ENCODE results near the gene CDT1. TPM values are rescaled to one million over a fixed set of nuclear protein-coding genes. Genes with fewer than 3 reads are reported as not detected.

The CDT1 gene
- total RNA-seq, 3 donors from 2014 or later: 1.3 to 3.3 (median 3.2) TPM

DNA sequence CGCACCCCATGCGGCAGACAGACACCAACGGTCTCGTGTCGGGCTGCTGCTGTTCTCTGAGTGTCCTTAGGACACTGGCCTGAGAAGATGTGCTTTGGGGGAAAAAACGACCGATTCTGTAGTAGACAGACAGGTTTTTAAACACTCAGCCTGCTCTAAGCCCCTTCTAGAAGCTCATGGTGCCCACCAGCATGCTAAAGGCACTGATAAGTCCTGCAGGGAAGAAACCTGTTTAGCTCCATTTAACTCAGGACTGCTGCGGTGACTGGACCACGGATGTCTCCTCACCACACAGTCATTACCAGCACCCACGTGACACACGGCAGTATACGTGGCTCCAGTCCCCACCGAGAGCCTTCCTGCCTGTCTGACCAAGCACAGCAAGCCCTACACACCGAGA lies 27.2 kb downstream of the CDT1 start:
- Histone ChIP-seq H3K36me3 (no peaks in the 10 kb centered on the region), H3K27ac (no peak overlapping the region), H3K27me3 (no peaks in the 10 kb centered on the region), H3K4me3 (no peak overlapping the region), H3K9me3 (no peaks in the 10 kb centered on the region), H3K4me1 (no peaks in the 10 kb centered on the region)
- TF ChIP-seq POLR2A (IDR thresholded peaks at IDR 0.05): no peak
- no peak for TF ChIP-seq POLR2AphosphoS5 (IDR thresholded peaks at IDR 0.05)
- TF ChIP-seq, protein P1, sequence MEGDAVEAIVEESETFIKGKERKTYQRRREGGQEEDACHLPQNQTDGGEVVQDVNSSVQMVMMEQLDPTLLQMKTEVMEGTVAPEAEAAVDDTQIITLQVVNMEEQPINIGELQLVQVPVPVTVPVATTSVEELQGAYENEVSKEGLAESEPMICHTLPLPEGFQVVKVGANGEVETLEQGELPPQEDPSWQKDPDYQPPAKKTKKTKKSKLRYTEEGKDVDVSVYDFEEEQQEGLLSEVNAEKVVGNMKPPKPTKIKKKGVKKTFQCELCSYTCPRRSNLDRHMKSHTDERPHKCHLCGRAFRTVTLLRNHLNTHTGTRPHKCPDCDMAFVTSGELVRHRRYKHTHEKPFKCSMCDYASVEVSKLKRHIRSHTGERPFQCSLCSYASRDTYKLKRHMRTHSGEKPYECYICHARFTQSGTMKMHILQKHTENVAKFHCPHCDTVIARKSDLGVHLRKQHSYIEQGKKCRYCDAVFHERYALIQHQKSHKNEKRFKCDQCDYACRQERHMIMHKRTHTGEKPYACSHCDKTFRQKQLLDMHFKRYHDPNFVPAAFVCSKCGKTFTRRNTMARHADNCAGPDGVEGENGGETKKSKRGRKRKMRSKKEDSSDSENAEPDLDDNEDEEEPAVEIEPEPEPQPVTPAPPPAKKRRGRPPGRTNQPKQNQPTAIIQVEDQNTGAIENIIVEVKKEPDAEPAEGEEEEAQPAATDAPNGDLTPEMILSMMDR (IDR thresholded peaks at IDR 0.05): no peak
- intact Hi-C loops (cut with DNase I; ENCODE audit: low total_unique reads): no loop called here
- no peak for DNase-seq (ENCODE audit: low spot score in 2 of 2)

DNA sequence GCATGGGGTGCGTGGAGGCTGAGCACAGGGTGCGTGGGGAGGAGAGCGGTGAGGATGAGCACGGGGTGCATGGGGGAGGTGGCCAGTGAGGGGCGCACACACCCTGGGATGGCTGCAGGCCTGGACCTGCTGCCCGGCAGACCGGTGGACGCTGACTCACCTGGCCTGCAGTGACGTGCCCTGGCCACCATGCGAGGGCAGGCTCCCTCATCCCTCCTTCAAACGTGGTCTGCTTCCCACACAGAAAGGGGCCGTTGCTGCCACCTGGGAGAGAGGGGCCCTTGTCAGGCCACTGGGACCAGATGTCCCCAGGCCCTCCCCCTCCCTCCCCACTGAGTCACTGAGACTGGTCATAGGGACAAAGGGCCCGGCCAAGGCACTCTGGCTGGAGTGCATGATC lies 28.2 kb downstream of the CDT1 start:
- intact Hi-C loops (cut with DNase I; ENCODE audit: low total_unique reads): no loop called here
- H3K4me3 ChIP-seq: no peak overlapping the region
- H3K9me3 ChIP-seq: no peaks in the 10 kb centered on the region
- no peaks in the 10 kb centered on the region for H3K36me3 ChIP-seq
- no peak for DNase-seq (ENCODE audit: low spot score in 2 of 2)
- H3K27ac ChIP-seq: no peak overlapping the region
- H3K27me3 ChIP-seq: no peaks in the 10 kb centered on the region
- H3K4me1 ChIP-seq: no peaks in the 10 kb centered on the region
- TF ChIP-seq, protein P1 (IDR thresholded peaks at IDR 0.05): no peak
- no peak for TF ChIP-seq POLR2AphosphoS5 (IDR thresholded peaks at IDR 0.05)
- TF ChIP-seq POLR2A (IDR thresholded peaks at IDR 0.05): no peak

DNA sequence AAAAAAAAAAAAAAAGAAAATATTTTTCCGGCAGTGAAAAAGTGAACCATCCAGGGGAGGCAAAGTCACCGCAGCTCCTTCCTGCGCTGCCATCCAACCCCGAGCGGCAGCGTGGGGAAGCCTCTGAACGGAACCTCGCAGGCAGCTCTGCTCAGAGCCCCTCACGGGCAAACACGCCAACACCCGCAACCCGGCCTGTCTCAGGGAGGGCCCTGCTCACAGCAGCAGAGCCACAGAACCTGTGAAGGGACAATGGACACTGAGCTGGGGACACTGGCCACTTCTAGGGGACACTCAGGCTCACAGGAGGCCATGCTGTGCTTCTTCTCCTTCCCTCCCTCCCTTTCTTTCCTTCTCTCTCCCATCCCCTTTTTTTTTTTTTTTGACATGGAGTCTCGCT lies 29.5 kb downstream of the CDT1 start:
- no peaks in the 10 kb centered on the region for H3K27me3 ChIP-seq
- H3K27ac ChIP-seq: no peak overlapping the region
- H3K4me3 ChIP-seq: no peak overlapping the region
- TF ChIP-seq POLR2AphosphoS5 (IDR thresholded peaks at IDR 0.05) (no peak), POLR2A (IDR thresholded peaks at IDR 0.05) (no peak)
- TF ChIP-seq, protein P1 (IDR thresholded peaks at IDR 0.05): no peak
- no peaks in the 10 kb centered on the region for H3K9me3 ChIP-seq
- H3K4me1 ChIP-seq: no peaks in the 10 kb centered on the region
- no peak for DNase-seq (ENCODE audit: low spot score in 2 of 2)
- H3K36me3 ChIP-seq: no peaks in the 10 kb centered on the region
- intact Hi-C loops (cut with DNase I; ENCODE audit: low total_unique reads): no loop called here

DNA sequence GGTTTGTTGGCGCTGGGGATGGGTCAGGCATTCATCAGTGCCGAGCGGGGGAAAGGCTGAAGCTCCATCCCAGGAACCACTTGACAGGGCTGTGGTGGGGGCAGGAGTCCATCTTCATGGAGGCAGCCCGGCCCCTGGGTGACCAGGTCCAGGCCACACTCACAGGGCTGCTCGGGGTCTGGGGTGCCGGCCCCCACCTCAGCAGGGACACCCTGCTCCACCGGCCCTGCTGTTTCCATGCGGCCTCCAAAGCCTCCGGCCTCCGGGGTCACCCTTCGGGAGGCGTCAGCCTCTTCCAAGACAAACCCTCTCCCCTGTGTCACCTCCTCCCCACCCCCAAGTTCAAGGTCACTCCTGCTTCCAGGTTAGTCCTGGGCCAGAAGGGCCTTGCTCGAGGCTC lies 31.1 kb downstream of the CDT1 start:
- intact Hi-C loops (cut with DNase I; ENCODE audit: low total_unique reads): no loop called here
- H3K4me1 ChIP-seq: no peaks in the 10 kb centered on the region
- no peaks in the 10 kb centered on the region for H3K27me3 ChIP-seq
- no peaks in the 10 kb centered on the region for H3K9me3 ChIP-seq
- peaks cover 5% of the 10 kb centered on the region for H3K36me3 ChIP-seq
- no peak for DNase-seq (ENCODE audit: low spot score in 2 of 2)
- TF ChIP-seq, protein P1 (IDR thresholded peaks at IDR 0.05): no peak
- no peak for TF ChIP-seq POLR2AphosphoS5 (IDR thresholded peaks at IDR 0.05)
- no peak for TF ChIP-seq POLR2A (IDR thresholded peaks at IDR 0.05)
- H3K4me3 ChIP-seq: no peak overlapping the region
- H3K27ac ChIP-seq: no peak overlapping the region

DNA sequence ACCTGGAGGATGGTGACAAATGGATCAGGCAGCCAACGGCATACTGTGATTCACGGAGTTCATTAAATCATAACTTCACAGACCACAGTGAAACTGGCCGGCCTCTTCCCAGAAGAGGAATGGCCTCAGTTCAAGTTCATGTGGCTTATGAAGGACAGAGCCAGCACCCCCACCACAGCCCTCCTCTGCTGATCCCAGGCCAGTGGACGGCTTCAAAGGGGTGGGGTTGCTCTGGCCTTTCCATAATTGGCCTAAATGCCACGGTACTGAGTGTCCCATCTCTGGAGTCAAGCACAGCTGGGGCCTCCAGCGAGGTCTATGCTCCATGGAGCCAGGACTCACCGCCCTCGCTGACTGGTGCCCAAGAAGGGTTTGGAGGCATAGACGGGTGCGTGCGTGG lies 31.8 kb downstream of the CDT1 start:
- TF ChIP-seq, protein P1 (IDR thresholded peaks at IDR 0.05): no peak
- no peak for TF ChIP-seq POLR2AphosphoS5 (IDR thresholded peaks at IDR 0.05)
- TF ChIP-seq POLR2A (IDR thresholded peaks at IDR 0.05): no peak
- Histone ChIP-seq H3K4me3 (no peak overlapping the region), H3K9me3 (no peaks in the 10 kb centered on the region), H3K27ac (no peak overlapping the region), H3K4me1 (no peaks in the 10 kb centered on the region), H3K27me3 (no peaks in the 10 kb centered on the region), H3K36me3 (peaks cover 5% of the 10 kb centered on the region)
- intact Hi-C loops (cut with DNase I; ENCODE audit: low total_unique reads): no loop called here
- no peak for DNase-seq (ENCODE audit: low spot score in 2 of 2)
